Ishikawa (cell line): ENCODE results near the gene MDFIC.

Experiments used
- CEBPB ChIP-seq: IDR thresholded peaks from 2 replicates; pipeline ENCODE4 v1.6.1; 2012
- CREB1 ChIP-seq: IDR thresholded peaks from 2 replicates; pipeline ENCODE4 v1.6.1; 2012; ENCODE audit warnings: low read depth
- EGR1 ChIP-seq: IDR thresholded peaks from 2 replicates; pipeline ENCODE4 v1.6.1; 2012
- EP300 ChIP-seq: IDR thresholded peaks from 2 replicates; pipeline ENCODE4 v1.6.1; 2012; ENCODE audit warnings: borderline replicate concordance
- FOXM1 ChIP-seq: IDR thresholded peaks from 2 replicates; pipeline ENCODE4 v1.6.1; 2012; ENCODE audit warnings: low read depth, borderline replicate concordance
- NFIC ChIP-seq: IDR thresholded peaks from 2 replicates; pipeline ENCODE4 v1.6.1; 2012
- RAD21 ChIP-seq: IDR thresholded peaks from 2 replicates; pipeline ENCODE4 v1.6.1; 2012; ENCODE audit warnings: low read depth
- TAF1 ChIP-seq: IDR thresholded peaks from 2 replicates; pipeline ENCODE4 v1.6.1; 2012; ENCODE audit warnings: low read depth, mild to moderate bottlenecking
- TCF12 ChIP-seq: IDR thresholded peaks from 2 replicates; pipeline ENCODE4 v1.6.1; 2012; ENCODE audit warnings: low read depth
- TEAD4 ChIP-seq: IDR thresholded peaks from 2 replicates; pipeline ENCODE4 v1.6.1; 2012
- YY1 ChIP-seq: IDR thresholded peaks from 2 replicates; pipeline ENCODE4 v1.6.1; 2012; ENCODE audit warnings: low read depth
- ZBTB7A ChIP-seq: IDR thresholded peaks from 2 replicates; pipeline ENCODE4 v1.6.1; 2012; ENCODE audit warnings: low read depth
- TF ChIP-seq, protein P1 (sequence below): IDR thresholded peaks from 2 replicates; pipeline ENCODE4 v1.6.1; 2012; ENCODE audit warnings: low read depth, mild to moderate bottlenecking
- TF ChIP-seq, protein P2 (sequence below): IDR thresholded peaks from 2 replicates; pipeline ENCODE4 v1.6.1; 2012
- TF ChIP-seq, protein P3 (sequence below): IDR thresholded peaks from 2 replicates; pipeline ENCODE4 v1.6.1; 2012

Gene MDFIC, protein sequence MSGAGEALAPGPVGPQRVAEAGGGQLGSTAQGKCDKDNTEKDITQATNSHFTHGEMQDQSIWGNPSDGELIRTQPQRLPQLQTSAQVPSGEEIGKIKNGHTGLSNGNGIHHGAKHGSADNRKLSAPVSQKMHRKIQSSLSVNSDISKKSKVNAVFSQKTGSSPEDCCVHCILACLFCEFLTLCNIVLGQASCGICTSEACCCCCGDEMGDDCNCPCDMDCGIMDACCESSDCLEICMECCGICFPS

DNA sequence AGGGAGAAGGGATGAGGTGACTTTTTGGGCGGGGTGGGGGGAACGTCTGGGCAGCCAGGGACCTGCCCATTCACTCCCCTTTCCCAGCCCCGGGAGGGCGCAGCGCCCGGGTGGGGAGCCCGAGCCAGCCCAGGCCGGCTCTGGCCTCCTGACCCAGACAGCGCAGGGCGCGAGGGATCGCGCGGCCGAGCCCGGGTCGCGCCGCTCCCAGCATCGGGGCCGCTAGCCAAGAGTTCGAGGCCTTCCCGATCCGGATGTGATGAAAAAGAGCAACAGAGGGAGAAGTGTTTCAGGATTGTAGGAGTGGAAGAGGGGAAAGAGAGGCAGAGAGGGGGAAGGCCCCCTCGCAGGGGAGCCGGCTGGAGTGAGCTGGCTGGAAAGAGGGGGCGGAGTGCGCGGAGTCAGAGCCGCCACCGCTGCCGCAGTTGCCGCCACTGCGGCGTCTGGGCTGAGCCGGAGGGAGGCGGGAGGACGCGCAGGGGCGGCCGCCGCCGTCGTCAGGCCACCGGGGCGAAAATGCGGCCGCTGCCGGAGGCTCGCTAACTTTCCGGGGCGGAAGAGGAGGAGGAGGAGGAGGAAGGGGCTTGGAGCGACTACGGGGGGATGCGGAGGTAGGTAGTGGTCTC is at the start of gene MDFIC:
Gene MDFIC, plus strand, starts transcription at position 69 of the 626 bp plus-strand sequence. CDS start 940 bp downstream, outside the sequence.
- TF ChIP-seq TEAD4 (no peak), NFIC (no peak), TAF1 (peak; percentile 52; the same call in 1 of the 2 replicates), FOXM1 (no peak), YY1 (no peak), RAD21 (no peak), ZBTB7A (no peak), EGR1 (0 out of 2 replicates have a peak, but pooled peaks have one; percentile 33), CREB1 (no peak)
- TF ChIP-seq, protein P1, sequence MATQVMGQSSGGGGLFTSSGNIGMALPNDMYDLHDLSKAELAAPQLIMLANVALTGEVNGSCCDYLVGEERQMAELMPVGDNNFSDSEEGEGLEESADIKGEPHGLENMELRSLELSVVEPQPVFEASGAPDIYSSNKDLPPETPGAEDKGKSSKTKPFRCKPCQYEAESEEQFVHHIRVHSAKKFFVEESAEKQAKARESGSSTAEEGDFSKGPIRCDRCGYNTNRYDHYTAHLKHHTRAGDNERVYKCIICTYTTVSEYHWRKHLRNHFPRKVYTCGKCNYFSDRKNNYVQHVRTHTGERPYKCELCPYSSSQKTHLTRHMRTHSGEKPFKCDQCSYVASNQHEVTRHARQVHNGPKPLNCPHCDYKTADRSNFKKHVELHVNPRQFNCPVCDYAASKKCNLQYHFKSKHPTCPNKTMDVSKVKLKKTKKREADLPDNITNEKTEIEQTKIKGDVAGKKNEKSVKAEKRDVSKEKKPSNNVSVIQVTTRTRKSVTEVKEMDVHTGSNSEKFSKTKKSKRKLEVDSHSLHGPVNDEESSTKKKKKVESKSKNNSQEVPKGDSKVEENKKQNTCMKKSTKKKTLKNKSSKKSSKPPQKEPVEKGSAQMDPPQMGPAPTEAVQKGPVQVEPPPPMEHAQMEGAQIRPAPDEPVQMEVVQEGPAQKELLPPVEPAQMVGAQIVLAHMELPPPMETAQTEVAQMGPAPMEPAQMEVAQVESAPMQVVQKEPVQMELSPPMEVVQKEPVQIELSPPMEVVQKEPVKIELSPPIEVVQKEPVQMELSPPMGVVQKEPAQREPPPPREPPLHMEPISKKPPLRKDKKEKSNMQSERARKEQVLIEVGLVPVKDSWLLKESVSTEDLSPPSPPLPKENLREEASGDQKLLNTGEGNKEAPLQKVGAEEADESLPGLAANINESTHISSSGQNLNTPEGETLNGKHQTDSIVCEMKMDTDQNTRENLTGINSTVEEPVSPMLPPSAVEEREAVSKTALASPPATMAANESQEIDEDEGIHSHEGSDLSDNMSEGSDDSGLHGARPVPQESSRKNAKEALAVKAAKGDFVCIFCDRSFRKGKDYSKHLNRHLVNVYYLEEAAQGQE: no peak
- TF ChIP-seq, protein P2, sequence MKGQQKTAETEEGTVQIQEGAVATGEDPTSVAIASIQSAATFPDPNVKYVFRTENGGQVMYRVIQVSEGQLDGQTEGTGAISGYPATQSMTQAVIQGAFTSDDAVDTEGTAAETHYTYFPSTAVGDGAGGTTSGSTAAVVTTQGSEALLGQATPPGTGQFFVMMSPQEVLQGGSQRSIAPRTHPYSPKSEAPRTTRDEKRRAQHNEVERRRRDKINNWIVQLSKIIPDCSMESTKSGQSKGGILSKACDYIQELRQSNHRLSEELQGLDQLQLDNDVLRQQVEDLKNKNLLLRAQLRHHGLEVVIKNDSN: no peak
- TF ChIP-seq, protein P3, sequence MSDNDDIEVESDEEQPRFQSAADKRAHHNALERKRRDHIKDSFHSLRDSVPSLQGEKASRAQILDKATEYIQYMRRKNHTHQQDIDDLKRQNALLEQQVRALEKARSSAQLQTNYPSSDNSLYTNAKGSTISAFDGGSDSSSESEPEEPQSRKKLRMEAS: peak; percentile 47

DNA sequence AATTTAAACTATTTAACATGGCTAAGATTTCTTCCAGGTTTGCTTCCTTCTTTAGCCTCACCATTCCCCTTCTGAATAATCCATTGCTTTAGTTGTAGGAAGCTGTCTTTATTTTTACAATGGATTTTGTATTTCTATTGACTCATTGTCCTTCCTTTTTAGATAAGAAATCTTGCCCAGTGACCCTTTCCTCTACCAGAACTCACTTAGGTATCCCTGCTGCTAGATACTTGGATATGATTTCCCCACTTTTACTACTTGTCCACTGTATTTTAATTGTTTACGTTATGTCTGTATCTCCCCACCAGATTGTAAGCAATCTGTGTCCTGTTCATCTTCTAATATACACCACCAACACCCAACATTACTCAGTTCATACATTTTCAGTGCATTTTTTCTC is 47.7 kb upstream of the MDFIC start:
- TF ChIP-seq TCF12 (no peak), FOXM1 (no peak), EGR1 (no peak), TAF1 (no peak), YY1 (no peak)
- TF ChIP-seq, protein P3: no peak

DNA sequence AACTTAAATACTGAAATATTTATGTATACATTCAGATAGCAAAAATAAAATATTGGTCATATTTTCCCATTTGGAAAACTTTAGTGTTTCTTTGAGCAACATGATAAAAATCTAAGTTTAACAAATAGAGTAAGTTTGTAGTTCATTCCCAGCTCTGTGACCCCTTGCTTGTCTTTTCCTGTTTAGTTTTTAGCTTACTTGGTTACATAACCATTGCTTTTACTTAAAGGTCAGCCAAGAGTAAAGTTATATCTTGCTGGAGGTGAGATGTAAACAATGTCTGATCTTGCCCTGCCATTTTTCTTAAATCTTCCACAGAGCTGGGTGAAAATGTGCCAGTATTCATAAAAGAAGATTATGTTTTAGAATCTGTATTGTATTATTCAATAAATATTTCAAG is 46.7 kb upstream of the MDFIC start:
- no peak for TF ChIP-seq FOXM1
- TF ChIP-seq, protein P3: no peak
- no peak for TF ChIP-seq NFIC
- TF ChIP-seq, protein P2: no peak
- TF ChIP-seq TCF12: no peak
- TF ChIP-seq, protein P1: no peak
- no peak for TF ChIP-seq CREB1
- no peak for TF ChIP-seq TEAD4
- TF ChIP-seq YY1: no peak
- TF ChIP-seq RAD21: no peak
- no peak for TF ChIP-seq ZBTB7A
- no peak for TF ChIP-seq EP300
- TF ChIP-seq CEBPB: no peak
- TF ChIP-seq TAF1: no peak
- no peak for TF ChIP-seq EGR1

DNA sequence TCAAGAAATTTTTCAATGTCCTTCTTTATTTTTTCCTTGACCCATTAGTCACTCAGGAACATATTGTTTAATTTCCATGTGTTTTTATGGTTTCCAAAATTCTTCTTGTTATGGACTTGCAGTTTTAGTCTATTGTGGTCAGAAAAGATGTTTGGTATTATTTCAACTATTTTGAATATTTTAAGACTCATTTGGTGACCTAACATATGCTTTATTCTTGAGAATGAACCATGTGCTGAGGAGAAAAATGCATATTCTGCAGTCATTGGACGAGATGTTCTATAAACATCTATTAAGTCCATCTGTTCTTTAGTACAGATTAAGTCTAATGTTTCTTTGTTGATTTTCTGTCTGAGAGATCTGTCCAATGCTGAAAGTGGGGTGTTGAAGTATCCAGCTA is 42.3 kb upstream of the MDFIC start:
- TF ChIP-seq, protein P1: no peak
- TF ChIP-seq NFIC (no peak), FOXM1 (no peak)
- TF ChIP-seq, protein P3: no peak
